H1 (cell line): ENCODE data around the gene RRAS. TPM values are rescaled to one million over a fixed set of nuclear protein-coding genes. Genes with fewer than 3 reads are reported as not detected.

Source experiments
- CTCF ChIA-PET: fragments of 300-600 bp; sonication (Branson Sonifier 250); formaldehyde crosslinking; loops from one replicate; lab custom pipeline; 2021; ENCODE audit not compliant: partially characterized antibody; lab: Charles Lee
- POLR2A ChIA-PET: fragments of 300-600 bp; sonication (Branson Sonifier 250); formaldehyde crosslinking; loops from one replicate; lab custom pipeline; 2021; ENCODE audit warnings: inconsistent platforms; ENCODE audit not compliant: partially characterized antibody; lab: Charles Lee
- DNase-seq, 2 experiments: peaks; one replicate each; pipeline versions ENCODE4 v3.0.0 to v3.0.0-alpha.2; 2010 to 2022; ENCODE audit warnings: low spot score in 2 of 2, low read depth in 1 of 2, mixed read lengths in 1 of 2
- FAIRE-seq: peaks from 2 replicates; lab custom pipeline; 2011; peaks lifted over from hg19 to GRCh38; lab: Jason Lieb, UNC
- H2AFZ ChIP-seq: 2 replicates; pipeline ENCODE4 v1.8.1; 2012; ENCODE audit warnings: low read length, inconsistent platforms
- H2AK5ac ChIP-seq: 2 replicates; pipeline ENCODE4 v1.6.1; 2013; ENCODE audit warnings: low read depth, low read length
- H2BK120ac ChIP-seq: replicated peaks from 2 replicates; pipeline ENCODE3; 2013; ENCODE audit warnings: low read depth, low read length, inconsistent platforms
- H2BK12ac ChIP-seq: 2 replicates; pipeline ENCODE4 v1.6.1; 2013; ENCODE audit warnings: low read depth, low read length
- H2BK15ac ChIP-seq: 2 replicates; pipeline ENCODE4 v1.6.1; 2013; ENCODE audit warnings: low read length
- H2BK20ac ChIP-seq: 2 replicates; pipeline ENCODE4 v1.6.1; 2013; ENCODE audit warnings: low read length
- H2BK5ac ChIP-seq: 2 replicates; pipeline ENCODE4 v1.6.1; 2013; ENCODE audit warnings: low read depth, low read length
- H3K14ac ChIP-seq: 2 replicates; pipeline ENCODE4 v1.6.1; 2013; ENCODE audit warnings: inconsistent platforms; ENCODE audit not compliant: insufficient read length
- H3K18ac ChIP-seq: 2 replicates; pipeline ENCODE4 v1.6.1; 2013; ENCODE audit warnings: low read length; ENCODE audit errors: extremely low read depth
- H3K23ac ChIP-seq: 2 replicates; pipeline ENCODE4 v1.6.1; 2013; ENCODE audit warnings: inconsistent platforms; ENCODE audit not compliant: insufficient read length
- H3K23me2 ChIP-seq: 2 replicates; pipeline ENCODE4 v1.6.1; 2013; ENCODE audit warnings: low read depth, low read length
- H3K27ac ChIP-seq: 2 replicates; pipeline ENCODE4 v1.6.1; 2011; ENCODE audit warnings: low read depth, low read length, inconsistent platforms
- H3K27me3 ChIP-seq, 4 experiments: replicated peaks in 1 of 4; 1 replicate in 1 of 4; 2 replicates in 3 of 4; pipeline versions ENCODE4 v1.6.1 to v1.8.1; 2011 to 2013; ENCODE audit warnings: low read length in 3 of 4, mild to moderate bottlenecking in 3 of 4, inconsistent platforms in 2 of 4, mixed read lengths in 2 of 4, moderate library complexity in 1 of 4; ENCODE audit not compliant: control insufficient read depth in 3 of 4, insufficient read depth in 3 of 4; ENCODE audit errors: extremely low read depth in 1 of 4
- H3K36me3 ChIP-seq, 4 experiments: 2 replicates each; pipeline versions ENCODE4 v1.6.1 to v1.8.1; 2011 to 2013; ENCODE audit warnings: mild to moderate bottlenecking in 4 of 4, low read length in 3 of 4, moderate library complexity in 2 of 4, control low read depth in 1 of 4, inconsistent platforms in 1 of 4; ENCODE audit not compliant: insufficient read depth in 4 of 4, control insufficient read depth in 2 of 4
- H3K4ac ChIP-seq: replicated peaks from 2 replicates; pipeline ENCODE3; 2013; ENCODE audit warnings: low read length, low read depth, mixed read lengths, inconsistent platforms; ENCODE audit not compliant: insufficient read length
- H3K4me1 ChIP-seq, 4 experiments: replicated peaks in 1 of 4; 1 replicate in 1 of 4; 2 replicates in 3 of 4; pipeline versions ENCODE4 v1.6.1 to v1.8.1; 2011 to 2013; ENCODE audit warnings: low read length in 3 of 4, inconsistent platforms in 2 of 4, mixed read lengths in 1 of 4; ENCODE audit not compliant: insufficient read depth in 4 of 4, control insufficient read depth in 3 of 4
- H3K4me2 ChIP-seq, 2 experiments: 2 replicates each; pipeline versions ENCODE4 v1.6.1 to v1.8.1; 2011 to 2013; ENCODE audit warnings: low read depth in 2 of 2, low read length in 2 of 2, control low read depth in 1 of 2, inconsistent platforms in 1 of 2, mild to moderate bottlenecking in 1 of 2; ENCODE audit not compliant: insufficient read depth in 1 of 2
- H3K4me3 ChIP-seq, 4 experiments: fragments of 200-600, 300-600 bp in 1 of 4; sonication (generic), shearing (Covaris generic), sonication (Bioruptor Twin) in 1 of 4; 2 replicates each; pipeline versions ENCODE4 v1.5.1 to v1.8.1; 2011 to 2016; ENCODE audit warnings: low read length in 4 of 4, low read depth in 3 of 4, control low read depth in 2 of 4, inconsistent platforms in 2 of 4, mild to moderate bottlenecking in 2 of 4, mixed read lengths in 1 of 4, moderate library complexity in 1 of 4; ENCODE audit not compliant: insufficient read depth in 2 of 4; ENCODE audit errors: extremely low read depth in 1 of 4
- H3K56ac ChIP-seq: replicated peaks from 2 replicates; pipeline ENCODE3; 2013; ENCODE audit warnings: low read depth, mild to moderate bottlenecking, mixed read lengths, low read length, inconsistent platforms; ENCODE audit not compliant: insufficient read length
- H3K79me1 ChIP-seq: 2 replicates; pipeline ENCODE4 v1.6.1; 2013; ENCODE audit warnings: low read depth, low read length, control low read depth
- H3K79me2 ChIP-seq, 2 experiments: 2 replicates each; pipeline versions ENCODE4 v1.6.1 to v1.8.1; 2012 to 2013; ENCODE audit warnings: low read length in 2 of 2, mild to moderate bottlenecking in 2 of 2, inconsistent platforms in 1 of 2; ENCODE audit not compliant: insufficient read depth in 2 of 2, control insufficient read depth in 1 of 2
- H3K9ac ChIP-seq, 4 experiments: replicated peaks in 1 of 4; 1 replicate in 1 of 4; 2 replicates in 3 of 4; pipeline versions ENCODE4 v1.6.1 to v1.8.1; 2011 to 2013; ENCODE audit warnings: low read depth in 3 of 4, low read length in 3 of 4, control low read depth in 2 of 4, mild to moderate bottlenecking in 2 of 4, moderate library complexity in 2 of 4, inconsistent platforms in 1 of 4; ENCODE audit errors: extremely low read depth in 1 of 4
- H3K9me3 ChIP-seq, 2 experiments: 2 replicates each; pipeline versions ENCODE4 v1.6.1 to v1.8.1; 2012 to 2013; ENCODE audit warnings: mild to moderate bottlenecking in 2 of 2, moderate library complexity in 2 of 2, control low read depth in 1 of 2, inconsistent platforms in 1 of 2, low read depth in 1 of 2, low read length in 1 of 2, mixed read lengths in 1 of 2; ENCODE audit not compliant: insufficient read depth in 2 of 2
- H4K20me1 ChIP-seq, 2 experiments: replicated peaks in 1 of 2; 2 replicates each; pipeline versions ENCODE3 to v1.8.1; 2011 to 2013; ENCODE audit warnings: inconsistent platforms in 2 of 2, low read length in 2 of 2, mild to moderate bottlenecking in 1 of 2; ENCODE audit not compliant: insufficient read depth in 2 of 2, control insufficient read depth in 1 of 2
- H4K5ac ChIP-seq: 2 replicates; pipeline ENCODE4 v1.6.1; 2013; ENCODE audit warnings: low read length, low read depth, mixed read lengths, inconsistent platforms; ENCODE audit not compliant: insufficient read length
- H4K8ac ChIP-seq: 2 replicates; pipeline ENCODE4 v1.8.0; 2013; ENCODE audit warnings: mild to moderate bottlenecking, moderate library complexity, low read length, inconsistent platforms; ENCODE audit not compliant: insufficient read depth; ENCODE audit errors: extremely low read depth
- H4K91ac ChIP-seq: replicated peaks from 2 replicates; pipeline ENCODE3; 2013; ENCODE audit warnings: low read length, mixed read lengths, inconsistent platforms; ENCODE audit not compliant: insufficient read length
- WGBS, 2 experiments: shearing (Covaris generic) in 1 of 2; methylation state at CpG; one replicate each; pipeline versions ENCODE4 v1.1.6 to v1.1.7; 2013 to 2015; ENCODE audit warnings: low lambda C conversion rate in 2 of 2, mixed read lengths in 2 of 2, inconsistent platforms in 1 of 2, low coverage in 1 of 2, missing lambda C conversion rate in 1 of 2; ENCODE audit not compliant: insufficient replicate concordance in 2 of 2, insufficient coverage in 1 of 2, insufficient read length in 1 of 2; ENCODE audit errors: extremely low coverage in 1 of 2, missing lambda C conversion rate in 1 of 2; 5-methylcytosine and 5-hydroxymethylcytosine counted together
- polyA plus RNA-seq, 7 experiments: library from polyadenylated mRNA; depleted of rRNA in 3 of 7; stranded (reverse) in 5 of 7; unstranded in 2 of 7; fragments of >200 nt in 5 of 7; fragments of 200-250 nt in 2 of 7; gene quantifications; 1 replicate in 5 of 7; 2 replicates in 1 of 7; 4 replicates in 1 of 7; pipeline versions ENCODE4 v1.2.1 to v1.2.3, GENCODE V29; 2011 to 2013; ENCODE audit warnings: missing spikeins in 2 of 7, mixed read lengths in 2 of 7
- total RNA-seq: library from RNA; stranded (reverse); fragmentation: NEBNext Ultra II Directional; extraction: Animal tissue kit (Norgen Biotek cat#: 25700); gene quantifications from 2 replicates; pipeline ENCODE4 v1.2.1, GENCODE V29; 2021

RRAS gene
- total and polyA plus RNA-seq, 2 of the 8 experiments (the other 6 are each of a cell fraction or from before 2014, with no cell fraction given): 17.7 to 49.1 TPM

DNA sequence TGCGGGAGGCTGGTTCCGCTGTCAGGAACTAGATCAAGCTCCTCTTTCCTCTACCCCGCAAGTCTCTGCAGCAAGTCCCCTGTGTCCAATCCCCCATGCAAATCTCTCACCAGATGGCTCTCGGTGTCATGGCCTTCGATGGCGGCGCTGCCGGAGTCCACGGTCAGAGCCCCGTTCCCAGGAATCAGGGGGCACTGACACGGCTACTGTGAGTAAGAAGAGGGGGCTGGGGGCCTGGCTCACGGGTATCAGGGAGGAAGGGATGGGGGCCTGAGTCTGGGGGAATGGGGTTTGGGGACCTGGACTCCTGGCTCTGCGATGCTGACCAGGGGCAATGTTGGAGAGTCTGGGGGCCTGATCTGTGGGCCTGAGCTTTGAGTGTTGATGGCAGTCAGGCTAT, 6.1 kb upstream of the RRAS start:
- no peaks in the 10 kb centered on the region for H3K27me3 ChIP-seq
- 0 out of 2 replicates have a peak overlapping the region, but pooled peaks have one; percentile 52 for H2BK5ac ChIP-seq
- DNase-seq: no peak
- no peak overlapping the region for H2BK120ac ChIP-seq
- POLR2A ChIA-PET: interaction anchor here (1.0 to 50.7 kb wide), 8 partner anchors 10 to 45 kb away, joined by 3 to 840 read pairs (median 12); partner anchors contain the start of genes BCL2L12, CPT1C, IRF3 and PRMT1
- H4K91ac ChIP-seq: no peak overlapping the region
- no peak overlapping the region for H3K23ac ChIP-seq
- no peak overlapping the region for H2BK15ac ChIP-seq
- peaks cover 7 to 21% of the 10 kb centered on the region in 2 experiments for H4K20me1 ChIP-seq
- H2AK5ac ChIP-seq: no peak overlapping the region
- 98% methylated on average over 13 of the region's 13 CpGs; no CpG with 5 or more reads in 1 of the 2 experiments for WGBS, 2 experiments
- H3K14ac ChIP-seq: no peak overlapping the region
- peaks cover 22% of the 10 kb centered on the region for H3K79me1 ChIP-seq
- no peak overlapping the region for H4K5ac ChIP-seq
- no peak overlapping the region for H2BK12ac ChIP-seq
- no peaks in the 10 kb centered on the region for H3K9me3 ChIP-seq
- no peak overlapping the region for H4K8ac ChIP-seq
- peaks cover 10 to 32% of the 10 kb centered on the region in 2 experiments for H3K79me2 ChIP-seq
- no peak overlapping the region for H3K18ac ChIP-seq
- no peak overlapping the region for H2BK20ac ChIP-seq
- H3K4me2 ChIP-seq: no peak overlapping the region
- peaks cover 2% of the 10 kb centered on the region; the same call in 1 of the 2 replicates for H3K23me2 ChIP-seq
- no peak overlapping the region for H3K4ac ChIP-seq
- peaks cover 6 to 29% (median 16%) of the 10 kb centered on the region in 4 experiments; a peak in 6 of 8 replicates for H3K36me3 ChIP-seq
- no peak overlapping the region for H2AFZ ChIP-seq
- no peak overlapping the region for H3K4me3 ChIP-seq
- H3K9ac ChIP-seq: no peak overlapping the region
- CTCF ChIA-PET: interaction anchor here (1.7 kb wide), 1 partner anchor 26 kb away, joined by 8 read pairs; no protein-coding TSS in a partner anchor
- no peak overlapping the region for H3K27ac ChIP-seq
- no peak for FAIRE-seq
- H3K4me1 ChIP-seq: peaks cover 2 to 9% (median 5%) of the 10 kb centered on the region in 4 experiments; a peak in 6 of 7 replicates
- no peak overlapping the region for H3K56ac ChIP-seq
